ENCODE results near the gene NRCAM. TPM values are rescaled to one million over a fixed set of nuclear protein-coding genes. Genes with fewer than 3 reads are reported as not detected.
A peak's percentile ranks its signal among the peaks of the same experiment; 100 is the strongest.

The NRCAM gene
- total RNA-seq, 6 donors from 2014 or later, result 2.5 to 23.0 (median 5.0) TPM

GRCh38 chr7:108104324-108104723, 351.9 kb downstream of the NRCAM start:
- Histone ChIP-seq H3K27ac (peak overlapping the region in 1 of 4 donors; percentile 8), H3K4me3 (no peak overlapping the region), H3K9me3 (no peaks in the 10 kb centered on the region), H3K27me3 (no peaks in the 10 kb centered on the region), H3K36me3 (no peaks in the 10 kb centered on the region), H3K4me1 (peaks cover 0 to 3% (median 1%) of the 10 kb centered on the region in 4 donors)
- WGBS, 2 donors, result 74 to 81% methylated on average over 6 to 7 of the region's 7 CpGs
- DNase-seq (no peak), ATAC-seq (ENCODE audit: low FRiP score in 2 of 2) (no peak)
- TF ChIP-seq EP300 (IDR thresholded peaks at IDR 0.05) (no peak), CTCF (IDR thresholded peaks at IDR 0.05) (no peak), POLR2A (IDR thresholded peaks at IDR 0.05) (no peak), POLR2AphosphoS5 (IDR thresholded peaks at IDR 0.05) (no peak)

GRCh38 chr7:108103558-108104298, 352.5 kb downstream of the NRCAM start:
- WGBS, 2 donors, result 69 to 76% methylated on average over 5 of the region's 5 CpGs
- peak overlapping the region in 1 of 4 donors; percentile 8 for H3K27ac ChIP-seq
- H3K27me3 ChIP-seq, result no peaks in the 10 kb centered on the region

GRCh38 chr7:108102671-108103312, 353.4 kb downstream of the NRCAM start:
- ATAC-seq (ENCODE audit: low FRiP score in 2 of 2) (no peak), DNase-seq (peak in 1 of 2 donors; percentile 66)
- no peaks in the 10 kb centered on the region for H3K36me3 ChIP-seq
- no peak overlapping the region for H3K4me3 ChIP-seq
- H3K4me1 ChIP-seq, result peaks cover 0 to under 1% (median 0%) of the 10 kb centered on the region in 4 donors
- TF ChIP-seq POLR2A (IDR thresholded peaks at IDR 0.05) (no peak), POLR2AphosphoS5 (IDR thresholded peaks at IDR 0.05) (no peak), EP300 (IDR thresholded peaks at IDR 0.05) (no peak), CTCF (IDR thresholded peaks at IDR 0.05) (no peak)
- no peaks in the 10 kb centered on the region for H3K9me3 ChIP-seq
- WGBS, 2 donors, result 89 to 93% methylated on average over 17 to 20 of the region's 20 CpGs
- no peak overlapping the region for H3K27ac ChIP-seq
- no peaks in the 10 kb centered on the region for H3K27me3 ChIP-seq

More at GRCh38 chr7:108103558-108104298, 352.5 kb downstream of the NRCAM start:
- Histone ChIP-seq H3K9me3 (no peaks in the 10 kb centered on the region), H3K36me3 (no peaks in the 10 kb centered on the region), H3K4me1 (peaks cover 0 to 3% (median 1%) of the 10 kb centered on the region in 4 donors), H3K4me3 (no peak overlapping the region)
- ATAC-seq (ENCODE audit: low FRiP score in 2 of 2) (no peak), DNase-seq (no peak)
- TF ChIP-seq CTCF (IDR thresholded peaks at IDR 0.05), result no peak
- no peak for TF ChIP-seq POLR2AphosphoS5 (IDR thresholded peaks at IDR 0.05)
- TF ChIP-seq EP300 (IDR thresholded peaks at IDR 0.05), result no peak
- no peak for TF ChIP-seq POLR2A (IDR thresholded peaks at IDR 0.05)

DNA sequence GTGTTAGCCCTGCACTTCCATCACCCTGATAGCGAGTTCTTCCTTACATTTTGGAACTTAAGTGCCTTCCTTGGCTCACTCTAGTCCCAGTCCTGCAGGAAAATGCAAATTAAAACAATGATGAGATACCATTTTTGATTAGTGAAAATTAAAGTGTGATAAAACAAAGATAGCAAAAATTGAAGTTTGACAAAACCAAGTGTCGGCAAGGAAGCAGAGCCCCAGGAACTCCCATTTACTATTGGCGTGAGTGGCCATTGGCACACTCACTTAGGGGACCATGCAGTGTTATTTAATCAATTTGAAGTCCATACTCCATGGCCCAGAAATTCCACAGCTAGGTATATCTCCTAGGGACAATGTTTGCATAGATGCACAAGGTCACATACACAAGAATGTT, 354.5 kb downstream of the NRCAM start:
- no peaks in the 10 kb centered on the region for H3K27me3 ChIP-seq
- no peaks in the 10 kb centered on the region for H3K4me1 ChIP-seq
- H3K4me3 ChIP-seq, result no peak overlapping the region
- H3K36me3 ChIP-seq, result no peaks in the 10 kb centered on the region
- DNase-seq (no peak), ATAC-seq (ENCODE audit: low FRiP score in 2 of 2) (no peak)
- no peaks in the 10 kb centered on the region for H3K9me3 ChIP-seq
- 89 to 100% methylated on average over 3 of the region's 3 CpGs for WGBS, 2 donors
- H3K27ac ChIP-seq, result no peak overlapping the region
- TF ChIP-seq POLR2AphosphoS5 (IDR thresholded peaks at IDR 0.05), result no peak
- no peak for TF ChIP-seq POLR2A (IDR thresholded peaks at IDR 0.05)
- no peak for TF ChIP-seq EP300 (IDR thresholded peaks at IDR 0.05)
- no peak for TF ChIP-seq CTCF (IDR thresholded peaks at IDR 0.05)
